ENCODE measurements around the gene KRI1. TPM values are rescaled to one million over a fixed set of nuclear protein-coding genes. Genes with fewer than 3 reads are reported as not detected.
"Not testable (repeated sequence)": the region's sequence is repeated elsewhere in the genome, so short reads cannot be mapped to it uniquely, and the experiment has no call there.

Gene KRI1
- polyA plus RNA-seq, 4 donors = 14.8 to 21.2 (median 18.1) TPM

- FAIRE-seq = no peak
- 80 to 88% (median 86%) methylated on average over 9 of the region's 9 CpGs for WGBS, 3 donors
- no peak overlapping the region for H3K4me3 ChIP-seq (ENCODE audit: low read depth in 1 of 3, low read length in 3 of 3)
- H3K4me1 ChIP-seq (ENCODE audit: control insufficient read depth in 3 of 3, insufficient read depth in 2 of 3, low read depth in 1 of 3, low read length in 2 of 3) = no peaks in the 10 kb centered on the region
- H3K36me3 ChIP-seq (ENCODE audit: control insufficient read depth in 3 of 3, insufficient read depth in 2 of 3, low read depth in 1 of 3, low read length in 3 of 3) = peaks cover 0 to 58% (median 5%) of the 10 kb centered on the region in 3 donors
- DNase-seq = no peak
- peaks cover 0 to 5% (median 0%) of the 10 kb centered on the region in 3 donors for H3K27me3 ChIP-seq (ENCODE audit: control insufficient read depth in 3 of 3, insufficient read depth in 3 of 3, low read length in 3 of 3)
- H3K9me3 ChIP-seq (ENCODE audit: control insufficient read depth in 2 of 2, insufficient read depth in 1 of 2, low read depth in 1 of 2, low read length in 1 of 2) = no peaks in the 10 kb centered on the region
- H3K27ac ChIP-seq (ENCODE audit: low read depth in 1 of 3, low read length in 2 of 3) = no peak overlapping the region
Measured at GRCh38 chr19:10583036-10583776, 17.4 kb upstream of the KRI1 start.

- Histone ChIP-seq H3K36me3 (ENCODE audit: control insufficient read depth in 3 of 3, insufficient read depth in 2 of 3, low read depth in 1 of 3, low read length in 3 of 3) (peaks cover 0 to 66% (median 5%) of the 10 kb centered on the region in 3 donors), H3K9me3 (ENCODE audit: control insufficient read depth in 2 of 2, insufficient read depth in 1 of 2, low read depth in 1 of 2, low read length in 1 of 2) (no peaks in the 10 kb centered on the region), H3K27ac (ENCODE audit: low read depth in 1 of 3, low read length in 2 of 3) (no peak overlapping the region), H3K27me3 (ENCODE audit: control insufficient read depth in 3 of 3, insufficient read depth in 3 of 3, low read length in 3 of 3) (peaks cover 0 to 4% (median 0%) of the 10 kb centered on the region in 3 donors), H3K4me1 (ENCODE audit: control insufficient read depth in 3 of 3, insufficient read depth in 2 of 3, low read depth in 1 of 3, low read length in 2 of 3) (no peaks in the 10 kb centered on the region), H3K4me3 (ENCODE audit: low read depth in 1 of 3, low read length in 3 of 3) (no peak overlapping the region)
- WGBS, 3 donors = 87 to 94% (median 88%) methylated on average over 13 of the region's 13 CpGs
- DNase-seq (no peak), FAIRE-seq (no peak)
Measured at GRCh38 chr19:10582091-10582490, 16.3 kb upstream of the KRI1 start.

DNA sequence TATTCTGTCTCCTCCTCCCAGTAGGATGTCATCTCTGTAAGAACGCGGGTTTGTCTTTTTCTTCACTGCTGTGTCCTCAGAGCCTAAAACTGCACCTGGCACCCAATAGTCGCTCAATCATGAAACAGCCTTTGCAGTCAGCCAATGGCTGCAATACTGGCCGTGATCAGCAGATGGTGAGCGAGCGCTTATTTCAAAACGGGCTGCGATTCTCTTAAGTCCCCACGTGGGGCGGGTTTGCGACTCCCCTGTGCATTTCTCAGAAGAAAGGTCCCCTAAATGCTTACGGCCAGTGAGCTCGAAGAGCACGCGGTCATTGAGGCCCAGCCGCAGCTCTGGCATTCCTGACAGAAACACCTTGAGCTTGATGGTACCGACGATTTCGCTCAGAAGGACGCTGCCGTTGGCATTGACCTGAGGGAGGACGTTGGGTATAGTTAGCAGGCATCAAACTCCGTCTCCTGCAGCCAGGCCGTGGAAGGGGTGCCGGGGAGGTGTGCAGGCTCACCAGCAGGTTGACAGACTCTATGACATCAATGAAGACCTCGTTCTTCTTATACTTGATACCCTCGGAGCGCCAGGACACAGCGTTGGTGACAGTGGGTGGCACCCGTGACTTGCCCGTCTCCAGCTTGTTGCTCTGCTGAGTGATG lies 15.3 kb upstream of the KRI1 start:
- 30 to 36% (median 32%) methylated on average over 31 of the region's 31 CpGs for WGBS, 3 donors
- peak; percentile 88 to 91 for DNase-seq
- Histone ChIP-seq H3K4me1 (ENCODE audit: control insufficient read depth in 3 of 3, insufficient read depth in 2 of 3, low read depth in 1 of 3, low read length in 2 of 3) (no peaks in the 10 kb centered on the region), H3K36me3 (ENCODE audit: control insufficient read depth in 3 of 3, insufficient read depth in 2 of 3, low read depth in 1 of 3, low read length in 3 of 3) (peaks cover 0 to 70% (median 5%) of the 10 kb centered on the region in 3 donors), H3K9me3 (ENCODE audit: control insufficient read depth in 2 of 2, insufficient read depth in 1 of 2, low read depth in 1 of 2, low read length in 1 of 2) (no peaks in the 10 kb centered on the region), H3K27me3 (ENCODE audit: control insufficient read depth in 3 of 3, insufficient read depth in 3 of 3, low read length in 3 of 3) (no peaks in the 10 kb centered on the region), H3K4me3 (ENCODE audit: low read depth in 1 of 3, low read length in 3 of 3) (no peak overlapping the region), H3K27ac (ENCODE audit: low read depth in 1 of 3, low read length in 2 of 3) (no peak overlapping the region)
- no peak for FAIRE-seq

DNA sequence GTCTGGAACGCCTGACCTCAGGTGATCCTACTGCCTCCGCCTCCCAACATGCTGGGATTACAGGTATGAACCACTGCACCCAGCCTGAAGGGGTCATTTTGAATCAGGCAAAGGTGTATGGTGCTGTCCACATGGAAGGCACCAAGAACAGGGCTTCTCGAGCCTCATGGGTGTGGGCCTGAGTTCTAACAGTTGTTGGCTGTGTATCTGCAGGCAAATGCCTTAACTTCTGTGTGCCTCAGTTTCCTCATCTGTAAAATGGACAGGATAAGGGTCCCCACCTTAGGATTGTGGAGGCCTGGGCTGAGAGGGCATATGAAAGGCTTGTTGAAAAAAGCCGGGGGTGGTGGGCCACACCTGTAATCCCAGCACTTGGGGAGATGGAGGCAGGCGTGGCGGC lies 12.1 kb upstream of the KRI1 start:
- H3K9me3 ChIP-seq (ENCODE audit: control insufficient read depth in 2 of 2, insufficient read depth in 1 of 2, low read depth in 1 of 2, low read length in 1 of 2) = no peaks in the 10 kb centered on the region
- 74 to 95% (median 81%) methylated on average over 6 of the region's 6 CpGs for WGBS, 3 donors
- no peaks in the 10 kb centered on the region for H3K4me1 ChIP-seq (ENCODE audit: control insufficient read depth in 3 of 3, insufficient read depth in 2 of 3, low read depth in 1 of 3, low read length in 2 of 3)
- no peaks in the 10 kb centered on the region for H3K27me3 ChIP-seq (ENCODE audit: control insufficient read depth in 3 of 3, insufficient read depth in 3 of 3, low read length in 3 of 3)
- no peak for FAIRE-seq
- peaks cover 0 to 77% (median 1%) of the 10 kb centered on the region in 3 donors for H3K36me3 ChIP-seq (ENCODE audit: control insufficient read depth in 3 of 3, insufficient read depth in 2 of 3, low read depth in 1 of 3, low read length in 3 of 3)
- no peak for DNase-seq
- no peak overlapping the region for H3K4me3 ChIP-seq (ENCODE audit: low read depth in 1 of 3, low read length in 3 of 3)
- no peak overlapping the region for H3K27ac ChIP-seq (ENCODE audit: low read depth in 1 of 3, low read length in 2 of 3)

DNA sequence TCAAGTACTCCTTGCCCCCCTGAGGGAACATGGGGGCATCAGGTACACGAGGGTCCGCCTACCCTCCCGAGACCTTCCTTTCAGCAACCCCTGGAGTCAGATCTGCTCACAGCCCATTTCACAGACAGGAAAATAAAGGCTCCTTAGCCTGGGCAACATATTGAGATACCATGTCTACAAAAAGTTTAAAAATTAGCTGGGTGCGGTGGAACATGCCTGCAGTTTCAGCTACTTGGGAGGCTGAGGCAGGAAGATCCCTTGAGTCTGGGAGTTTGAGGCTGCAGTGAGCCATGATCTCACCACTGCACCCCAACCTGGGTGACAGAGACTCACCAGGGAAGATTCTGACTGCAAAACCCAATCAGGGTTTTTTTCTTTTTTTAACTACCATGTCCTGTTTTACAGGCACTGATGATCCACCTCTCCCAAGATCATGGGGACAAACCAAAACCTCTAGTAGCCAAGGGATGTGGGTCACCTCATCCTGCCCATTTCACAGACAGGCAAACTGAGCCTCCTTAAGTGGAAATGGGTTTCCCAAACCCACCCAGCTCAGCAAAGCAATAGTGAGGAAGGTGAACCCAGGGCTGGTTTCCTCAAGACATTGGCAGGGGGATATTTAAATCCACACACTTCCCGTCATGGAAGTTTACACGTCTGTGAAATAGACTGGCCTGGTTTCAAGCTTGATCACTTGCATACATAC lies 9.4 kb upstream of the KRI1 start:
- DNase-seq = no peak
- WGBS, 3 donors = 83 to 86% (median 85%) methylated on average over 6 of the region's 6 CpGs
- Histone ChIP-seq H3K36me3 (ENCODE audit: control insufficient read depth in 3 of 3, insufficient read depth in 2 of 3, low read depth in 1 of 3, low read length in 3 of 3) (peaks cover 0 to 54% (median 1%) of the 10 kb centered on the region in 3 donors), H3K27me3 (ENCODE audit: control insufficient read depth in 3 of 3, insufficient read depth in 3 of 3, low read length in 3 of 3) (no peaks in the 10 kb centered on the region), H3K9me3 (ENCODE audit: control insufficient read depth in 2 of 2, insufficient read depth in 1 of 2, low read depth in 1 of 2, low read length in 1 of 2) (no peaks in the 10 kb centered on the region), H3K4me1 (ENCODE audit: control insufficient read depth in 3 of 3, insufficient read depth in 2 of 3, low read depth in 1 of 3, low read length in 2 of 3) (no peaks in the 10 kb centered on the region), H3K27ac (ENCODE audit: low read depth in 1 of 3, low read length in 2 of 3) (no peak overlapping the region), H3K4me3 (ENCODE audit: low read depth in 1 of 3, low read length in 3 of 3) (no peak overlapping the region)
- FAIRE-seq = no peak

DNA sequence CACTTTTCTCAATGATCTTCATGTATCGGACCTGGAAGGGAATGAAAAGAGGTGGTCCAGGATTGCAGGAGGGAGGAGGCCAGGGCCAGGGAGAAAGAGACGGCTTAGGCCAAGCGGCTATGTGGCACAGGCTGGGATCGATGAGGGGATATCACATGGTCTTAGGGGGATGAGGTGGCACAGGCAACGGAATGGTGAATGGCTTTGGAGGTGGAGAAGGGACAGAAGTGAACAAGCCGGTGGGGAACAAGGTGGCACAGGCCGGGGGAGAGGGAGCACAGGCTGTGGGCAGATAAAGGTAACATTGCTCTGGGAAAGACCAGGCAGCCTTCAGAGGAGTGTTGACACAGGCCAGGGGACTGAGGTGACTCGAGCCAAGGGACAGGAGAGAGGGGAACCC lies 8.7 kb upstream of the KRI1 start:
- peaks cover 0 to 3% (median under 1%) of the 10 kb centered on the region in 3 donors for H3K4me1 ChIP-seq (ENCODE audit: control insufficient read depth in 3 of 3, insufficient read depth in 2 of 3, low read depth in 1 of 3, low read length in 2 of 3)
- no peak overlapping the region for H3K27ac ChIP-seq (ENCODE audit: low read depth in 1 of 3, low read length in 2 of 3)
- no peaks in the 10 kb centered on the region for H3K27me3 ChIP-seq (ENCODE audit: control insufficient read depth in 3 of 3, insufficient read depth in 3 of 3, low read length in 3 of 3)
- no peaks in the 10 kb centered on the region for H3K9me3 ChIP-seq (ENCODE audit: control insufficient read depth in 2 of 2, insufficient read depth in 1 of 2, low read depth in 1 of 2, low read length in 1 of 2)
- WGBS, 3 donors = 83 to 91% (median 84%) methylated on average over 8 of the region's 8 CpGs
- H3K36me3 ChIP-seq (ENCODE audit: control insufficient read depth in 3 of 3, insufficient read depth in 2 of 3, low read depth in 1 of 3, low read length in 3 of 3) = peaks cover 0 to 47% (median 0%) of the 10 kb centered on the region in 3 donors
- DNase-seq = no peak
- FAIRE-seq = no peak
- no peak overlapping the region for H3K4me3 ChIP-seq (ENCODE audit: low read depth in 1 of 3, low read length in 3 of 3)

DNA sequence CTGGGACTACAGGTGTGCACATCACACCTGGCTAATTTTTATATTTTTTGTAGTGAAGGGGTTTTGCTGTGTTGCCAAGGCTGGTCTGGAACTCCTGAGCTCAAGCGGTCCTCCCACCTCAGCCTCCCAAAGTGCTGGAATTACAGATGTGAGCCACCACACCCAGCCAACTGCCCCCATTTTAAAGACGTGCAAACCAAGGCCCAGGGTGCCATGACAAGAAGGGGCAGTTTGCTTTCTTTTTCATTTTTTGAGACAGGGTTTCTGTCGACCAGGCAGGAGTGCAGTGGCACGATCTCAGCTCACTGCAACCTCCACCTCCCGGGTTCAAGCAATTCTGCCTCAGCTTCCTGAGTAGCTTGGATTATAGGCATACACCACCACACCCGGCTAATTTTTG lies 8.0 kb upstream of the KRI1 start:
- not testable (repeated sequence) for FAIRE-seq, DNase-seq
- 89% methylated on average over 6 of the region's 6 CpGs for WGBS, 3 donors

GRCh38 chr19:10568826-10569651 lies 3.2 kb upstream of the KRI1 start, which contains the start of gene CDKN2D:
Gene CDKN2D, minus strand, starts transcription at chr19:10568979. Its CDS starts 326 bp downstream, at chr19:10568653.
- DNase-seq (peak; percentile 99 to 100), FAIRE-seq (no peak)
- Histone ChIP-seq H3K27me3 (ENCODE audit: control insufficient read depth in 3 of 3, insufficient read depth in 3 of 3, low read length in 3 of 3) (no peaks in the 10 kb centered on the region), H3K27ac (ENCODE audit: low read depth in 1 of 3, low read length in 2 of 3) (peak within 1 kb of the TSS; percentile 62 to 87 (median 80)), H3K4me3 (ENCODE audit: low read depth in 1 of 3, low read length in 3 of 3) (peak within 1 kb of the TSS; percentile 58 to 69 (median 60)), H3K4me1 (ENCODE audit: control insufficient read depth in 3 of 3, insufficient read depth in 2 of 3, low read depth in 1 of 3, low read length in 2 of 3) (peaks cover 2 to 29% (median 5%) of the 10 kb centered on the region in 3 donors), H3K36me3 (ENCODE audit: control insufficient read depth in 3 of 3, insufficient read depth in 2 of 3, low read depth in 1 of 3, low read length in 3 of 3) (peaks cover 0 to 17% (median 0%) of the 10 kb centered on the region in 3 donors), H3K9me3 (ENCODE audit: control insufficient read depth in 2 of 2, insufficient read depth in 1 of 2, low read depth in 1 of 2, low read length in 1 of 2) (no peaks in the 10 kb centered on the region)
- 0 to 1% (median 0%) methylated on average over 47 to 71 of the region's 71 CpGs for WGBS, 3 donors

More for the DNA sequence above, 8.0 kb upstream of the KRI1 start:
- H3K27me3 ChIP-seq (ENCODE audit: control insufficient read depth in 3 of 3, insufficient read depth in 3 of 3, low read length in 3 of 3); H3K4me3 ChIP-seq (ENCODE audit: low read depth in 1 of 3, low read length in 3 of 3); H3K4me1 ChIP-seq (ENCODE audit: control insufficient read depth in 3 of 3, insufficient read depth in 2 of 3, low read depth in 1 of 3, low read length in 2 of 3); H3K9me3 ChIP-seq (ENCODE audit: control insufficient read depth in 2 of 2, insufficient read depth in 1 of 2, low read depth in 1 of 2, low read length in 1 of 2); H3K27ac ChIP-seq (ENCODE audit: low read depth in 1 of 3, low read length in 2 of 3): not testable (repeated sequence)
- H3K36me3 ChIP-seq (ENCODE audit: control insufficient read depth in 3 of 3, insufficient read depth in 2 of 3, low read depth in 1 of 3, low read length in 3 of 3) = peaks cover 0 to 40% (median 0%) of the 10 kb centered on the region in 3 donors

Measured in small intestine (tissue), 7 donors.